Osteocyte (in vitro differentiated cells): ENCODE measurements around the gene DEDD2. TPM values are rescaled to one million over a fixed set of nuclear protein-coding genes. Genes with fewer than 3 reads are reported as not detected.

ENCODE experiments used
- DNase-seq: peaks from one replicate; pipeline ENCODE4 v3.0.0; 2021; ENCODE audit warnings: mixed read lengths; ENCODE audit not compliant: unreplicated experiment; ENCODE audit errors: extremely low spot score
- H3K27ac Mint-ChIP-seq: one replicate; pipeline ENCODE4 v1.8.0; 2021; ENCODE audit warnings: mild to moderate bottlenecking, mixed read lengths; ENCODE audit not compliant: unreplicated experiment
- H3K27me3 Mint-ChIP-seq: one replicate; pipeline ENCODE4 v1.8.0; 2021; ENCODE audit warnings: mixed read lengths; ENCODE audit not compliant: unreplicated experiment
- H3K36me3 Mint-ChIP-seq: one replicate; pipeline ENCODE4 v1.8.0; 2021; ENCODE audit warnings: mixed read lengths; ENCODE audit not compliant: unreplicated experiment
- H3K4me1 Mint-ChIP-seq: one replicate; pipeline ENCODE4 v1.8.0; 2021; ENCODE audit warnings: mixed read lengths; ENCODE audit not compliant: unreplicated experiment
- H3K4me3 Mint-ChIP-seq: one replicate; pipeline ENCODE4 v1.8.0; 2021; ENCODE audit warnings: mild to moderate bottlenecking, moderate library complexity, mixed read lengths; ENCODE audit not compliant: unreplicated experiment
- H3K9me3 Mint-ChIP-seq: one replicate; pipeline ENCODE4 v1.8.0; 2021; ENCODE audit warnings: mixed read lengths; ENCODE audit not compliant: unreplicated experiment
- total RNA-seq: library from RNA; stranded (reverse); gene quantifications from 2 replicates; pipeline ENCODE4 v1.2.1, GENCODE V29; 2021
- TF ChIP-seq, protein P1 (sequence below): fragments of 200-600 bp; sonication (generic); IDR thresholded peaks from 2 replicates; pipeline ENCODE4 v1.5.0; 2021; ENCODE audit warnings: antibody characterized with exemption, mild to moderate bottlenecking, moderate library complexity

DEDD2 gene
- total RNA-seq, 1 donor from 2014 or later, result 27.4 TPM

DNA sequence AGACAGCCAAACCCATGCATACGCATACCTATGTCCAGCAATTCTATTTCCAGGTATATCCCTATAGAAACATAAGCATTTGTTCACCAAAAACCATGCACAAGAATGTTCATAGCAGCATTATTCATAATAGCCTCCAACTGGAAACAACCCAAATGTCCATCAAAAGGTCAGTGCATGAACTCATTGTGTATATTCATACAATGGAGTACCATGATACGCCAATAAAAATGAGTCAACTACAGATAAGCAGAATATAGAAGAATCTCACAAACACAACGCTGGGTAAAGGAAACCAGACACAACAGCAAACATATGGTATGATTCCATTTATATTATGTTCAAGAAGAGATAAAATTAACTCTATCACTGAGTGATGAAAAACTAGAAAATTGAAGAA, 23.8 kb downstream of the DEDD2 start:
- Mint-ChIP-seq H3K36me3 (peaks cover 5% of the 10 kb centered on the region), H3K4me3 (no peak overlapping the region), H3K27ac (no peak overlapping the region), H3K4me1 (no peaks in the 10 kb centered on the region), H3K9me3 (peaks cover 7% of the 10 kb centered on the region), H3K27me3 (peaks cover 22% of the 10 kb centered on the region)
- no peak for DNase-seq
- TF ChIP-seq, protein P1, sequence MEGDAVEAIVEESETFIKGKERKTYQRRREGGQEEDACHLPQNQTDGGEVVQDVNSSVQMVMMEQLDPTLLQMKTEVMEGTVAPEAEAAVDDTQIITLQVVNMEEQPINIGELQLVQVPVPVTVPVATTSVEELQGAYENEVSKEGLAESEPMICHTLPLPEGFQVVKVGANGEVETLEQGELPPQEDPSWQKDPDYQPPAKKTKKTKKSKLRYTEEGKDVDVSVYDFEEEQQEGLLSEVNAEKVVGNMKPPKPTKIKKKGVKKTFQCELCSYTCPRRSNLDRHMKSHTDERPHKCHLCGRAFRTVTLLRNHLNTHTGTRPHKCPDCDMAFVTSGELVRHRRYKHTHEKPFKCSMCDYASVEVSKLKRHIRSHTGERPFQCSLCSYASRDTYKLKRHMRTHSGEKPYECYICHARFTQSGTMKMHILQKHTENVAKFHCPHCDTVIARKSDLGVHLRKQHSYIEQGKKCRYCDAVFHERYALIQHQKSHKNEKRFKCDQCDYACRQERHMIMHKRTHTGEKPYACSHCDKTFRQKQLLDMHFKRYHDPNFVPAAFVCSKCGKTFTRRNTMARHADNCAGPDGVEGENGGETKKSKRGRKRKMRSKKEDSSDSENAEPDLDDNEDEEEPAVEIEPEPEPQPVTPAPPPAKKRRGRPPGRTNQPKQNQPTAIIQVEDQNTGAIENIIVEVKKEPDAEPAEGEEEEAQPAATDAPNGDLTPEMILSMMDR, result no peak

DNA sequence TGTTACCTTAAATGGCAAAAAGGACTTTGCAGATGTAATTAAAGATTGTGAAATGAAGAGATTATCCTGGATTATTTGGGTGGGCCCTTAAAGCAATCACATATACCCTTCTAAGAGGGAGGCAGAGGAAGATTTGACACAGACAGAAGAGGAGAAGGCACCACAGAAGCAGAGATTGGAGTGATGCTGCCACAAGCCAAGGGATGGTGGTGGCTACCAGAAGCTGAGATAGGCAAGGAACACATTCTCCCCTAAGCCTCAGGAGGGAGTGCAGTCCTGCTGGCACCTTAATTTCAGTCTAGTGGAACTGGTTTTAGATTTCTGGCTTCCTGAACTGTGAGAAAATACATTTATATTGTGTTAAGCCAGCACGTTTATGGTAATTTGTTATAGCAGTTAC, 24.2 kb downstream of the DEDD2 start:
- H3K4me3 Mint-ChIP-seq, result no peak overlapping the region
- peaks cover 2% of the 10 kb centered on the region for H3K36me3 Mint-ChIP-seq
- H3K4me1 Mint-ChIP-seq, result no peaks in the 10 kb centered on the region
- TF ChIP-seq, protein P1, result no peak
- peaks cover 7% of the 10 kb centered on the region for H3K9me3 Mint-ChIP-seq
- DNase-seq, result no peak
- peaks cover 22% of the 10 kb centered on the region for H3K27me3 Mint-ChIP-seq
- no peak overlapping the region for H3K27ac Mint-ChIP-seq

DNA sequence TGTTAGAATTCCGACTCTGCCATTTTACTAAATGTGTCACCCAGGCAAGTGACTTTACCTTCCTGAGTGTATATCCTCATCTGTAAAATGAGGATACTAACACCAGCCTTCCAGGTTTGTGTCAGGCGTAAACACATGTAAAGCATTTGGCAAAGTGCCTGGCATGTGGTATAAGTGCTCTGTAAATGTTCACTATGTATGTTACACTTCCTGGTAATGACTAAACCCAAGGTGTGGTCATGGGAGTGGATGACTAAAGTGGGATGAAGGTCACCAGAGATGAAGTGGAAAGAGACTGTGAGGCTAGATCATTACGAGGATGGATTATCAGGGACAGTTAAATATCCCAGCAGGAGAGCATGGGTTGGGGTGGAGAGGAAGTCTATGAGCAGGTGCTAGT, 25.6 kb downstream of the DEDD2 start:
- peaks cover 7% of the 10 kb centered on the region for H3K9me3 Mint-ChIP-seq
- peaks cover 23% of the 10 kb centered on the region for H3K27me3 Mint-ChIP-seq
- no peak overlapping the region for H3K27ac Mint-ChIP-seq
- no peak for DNase-seq
- H3K36me3 Mint-ChIP-seq, result no peaks in the 10 kb centered on the region
- no peaks in the 10 kb centered on the region for H3K4me1 Mint-ChIP-seq
- TF ChIP-seq, protein P1, result no peak
- H3K4me3 Mint-ChIP-seq, result no peak overlapping the region

DNA sequence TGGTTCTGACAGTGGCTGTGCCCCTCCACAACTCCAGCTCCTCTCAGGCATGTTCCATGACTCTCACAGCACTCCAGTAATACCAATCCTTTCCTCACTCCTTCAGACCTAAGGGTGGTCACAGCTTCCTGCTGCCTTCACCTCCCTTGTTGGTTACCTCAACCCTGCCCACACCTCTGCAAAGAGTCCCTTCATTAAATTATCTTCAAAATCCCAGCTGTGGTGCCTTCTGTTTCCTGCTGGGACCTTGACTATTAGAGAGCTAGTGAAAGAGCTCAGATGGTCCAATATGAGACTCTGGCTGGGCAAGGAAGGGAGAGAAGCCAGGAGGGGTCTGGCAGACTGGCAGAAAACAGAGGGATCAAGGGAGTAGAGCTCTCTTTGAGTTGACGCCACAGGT, 26.1 kb downstream of the DEDD2 start:
- Mint-ChIP-seq H3K27ac (no peak overlapping the region), H3K9me3 (peaks cover 7% of the 10 kb centered on the region), H3K36me3 (no peaks in the 10 kb centered on the region), H3K4me1 (no peaks in the 10 kb centered on the region), H3K4me3 (no peak overlapping the region), H3K27me3 (peaks cover 29% of the 10 kb centered on the region)
- no peak for DNase-seq
- TF ChIP-seq, protein P1, result no peak

DNA sequence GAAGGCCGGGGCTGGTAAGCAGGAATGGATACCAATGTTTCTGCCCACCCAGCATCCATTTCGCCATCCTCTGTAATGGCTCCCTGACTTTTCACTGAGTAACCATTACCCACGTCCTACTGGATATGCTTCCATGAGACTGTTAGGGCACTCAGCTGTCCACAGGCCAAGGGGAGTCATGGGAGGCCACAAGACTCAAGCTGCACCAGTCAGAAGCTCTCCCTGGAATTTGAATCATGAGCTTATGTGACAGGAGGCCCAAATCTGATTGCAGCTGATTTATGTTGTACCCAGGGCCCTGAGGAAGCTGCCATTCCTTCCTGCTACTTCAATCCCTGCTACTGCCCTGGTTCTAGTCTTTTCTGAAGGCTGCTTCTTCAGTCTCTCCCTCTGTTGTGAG, 28.3 kb downstream of the DEDD2 start:
- Mint-ChIP-seq H3K9me3 (peaks cover 7% of the 10 kb centered on the region), H3K27me3 (peaks cover 28% of the 10 kb centered on the region), H3K36me3 (no peaks in the 10 kb centered on the region), H3K27ac (no peak overlapping the region), H3K4me3 (no peak overlapping the region), H3K4me1 (no peaks in the 10 kb centered on the region)
- TF ChIP-seq, protein P1, result no peak
- DNase-seq, result no peak
